Mesenteric fat pad (tissue), 1 donor: ENCODE data around the gene IL26. TPM values are rescaled to one million over a fixed set of nuclear protein-coding genes. Genes with fewer than 3 reads are reported as not detected.
"Not testable (repeated sequence)": the region's sequence is repeated elsewhere in the genome, so short reads cannot be mapped to it uniquely, and the experiment has no call there.

Experiments
- DNase-seq: peaks from one replicate; pipeline ENCODE4 v3.0.0-alpha.2; 2020; ENCODE audit warnings: low spot score
- total RNA-seq: library from RNA; stranded (reverse); fragmentation: NEBNext Ultra II Directional; extraction: Animal tissue kit (Norgen Biotek cat#: 25700); gene quantifications from one replicate; pipeline ENCODE4 v1.2.1, GENCODE V29; 2021
- donor health status: DM: yes; HTN: yes; CAD: no.

The IL26 gene
- total RNA-seq, 1 donor from 2014 or later = not detected

- DNase-seq = no peak
Measured at GRCh38 chr12:68240079-68240478, 14.5 kb upstream of the IL26 start.

DNA sequence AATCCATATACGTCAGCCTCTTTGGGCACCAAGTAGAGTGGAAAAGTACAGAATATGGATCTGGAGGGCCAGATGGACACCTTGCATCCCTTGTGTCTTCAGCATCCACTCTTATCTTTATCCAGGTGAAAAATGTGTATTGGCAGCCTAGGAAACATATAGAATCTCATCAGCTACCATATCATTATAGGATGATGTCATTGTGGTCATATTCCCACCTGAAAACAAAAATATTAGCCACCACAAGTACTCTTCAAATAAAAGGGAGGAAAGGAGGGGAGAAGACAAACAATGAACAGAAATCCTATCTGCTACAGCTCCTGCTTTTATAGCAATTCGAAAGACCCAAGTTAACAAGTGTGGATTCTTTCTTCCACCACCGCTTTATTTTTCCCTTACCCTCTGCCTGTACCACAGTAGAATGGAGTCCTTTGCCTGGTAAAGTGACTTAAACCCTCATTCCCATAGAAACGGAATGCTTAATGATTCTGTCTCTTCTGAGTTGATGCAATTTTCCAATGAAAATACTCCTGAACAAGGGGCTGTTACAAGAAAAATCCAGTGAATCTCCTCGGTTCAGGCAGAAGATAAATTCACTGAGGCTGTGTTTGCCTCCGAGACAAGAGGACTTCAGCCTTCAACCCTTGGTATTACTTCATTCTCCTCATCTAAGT is 13.8 kb upstream of the IL26 start:
- DNase-seq = no peak

- DNase-seq = no peak
Measured at GRCh38 chr12:68237619-68238018, 12.0 kb upstream of the IL26 start.

DNA sequence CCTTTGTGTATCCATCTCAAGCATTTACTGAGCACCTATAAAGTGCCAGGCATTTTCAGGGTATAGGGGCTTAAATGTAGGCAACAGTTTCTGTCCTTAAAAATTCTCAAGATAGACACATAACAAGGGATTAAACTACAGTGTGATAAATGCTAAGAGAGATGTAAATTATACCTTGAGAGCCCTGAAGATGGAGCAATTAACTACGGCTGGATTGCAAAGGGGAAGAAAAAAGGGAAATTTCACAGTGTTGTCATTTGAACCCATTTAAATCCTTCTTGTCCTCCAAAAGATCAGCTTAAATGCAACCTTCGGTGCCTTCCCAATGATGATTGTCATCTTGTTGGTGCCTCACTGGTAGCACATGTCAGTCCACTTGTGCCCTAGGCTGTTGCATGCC is 11.5 kb upstream of the IL26 start:
- no peak for DNase-seq

- no peak for DNase-seq
Measured at GRCh38 chr12:68236421-68237059, 10.9 kb upstream of the IL26 start.

DNA sequence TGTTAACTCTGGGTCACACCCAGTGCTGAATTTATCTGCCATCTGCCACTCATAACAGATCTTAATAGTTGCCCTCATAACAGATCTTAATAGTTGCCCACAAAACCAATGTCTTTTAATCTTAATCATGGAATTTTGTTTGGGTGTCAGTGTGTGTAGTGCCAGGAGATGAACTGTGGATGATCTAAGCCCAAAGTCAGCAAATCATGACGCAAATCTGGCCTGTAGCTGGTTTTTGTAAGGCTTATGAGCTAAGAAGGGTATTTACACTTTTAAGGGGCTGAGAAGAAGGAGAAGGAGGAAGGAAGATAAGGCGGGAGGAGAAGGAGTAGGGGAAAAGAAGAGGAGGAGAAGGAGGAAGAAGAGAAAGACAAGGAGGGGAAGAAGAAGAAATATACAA is 10.0 kb upstream of the IL26 start:
- DNase-seq = no peak

GRCh38 chr12:68234140-68234539 is 8.5 kb upstream of the IL26 start:
- DNase-seq = no peak

- no peak for DNase-seq
Measured at GRCh38 chr12:68233498-68233897, 7.9 kb upstream of the IL26 start.

DNA sequence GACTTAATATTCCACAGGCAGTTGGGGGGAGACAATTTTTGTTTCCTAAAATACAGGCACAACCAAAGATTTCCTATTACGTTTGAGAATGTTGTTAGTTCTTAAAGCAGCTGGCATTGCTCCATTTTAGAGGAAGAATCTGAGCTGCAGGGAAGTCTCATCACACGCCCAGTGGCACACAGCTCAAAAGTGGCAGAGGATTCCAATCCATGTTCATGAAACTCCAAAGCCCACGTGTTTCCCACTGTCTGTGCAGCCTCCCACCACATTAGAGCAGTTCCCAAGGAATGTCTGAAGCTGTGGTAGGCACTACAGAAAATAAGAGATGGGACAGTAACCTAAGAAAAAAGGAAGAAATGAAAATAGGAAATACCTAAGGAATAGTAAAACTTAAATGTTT is 6.1 kb upstream of the IL26 start:
- DNase-seq = no peak

- no peak for DNase-seq
Measured at GRCh38 chr12:68231229-68231628, 5.6 kb upstream of the IL26 start.

DNA sequence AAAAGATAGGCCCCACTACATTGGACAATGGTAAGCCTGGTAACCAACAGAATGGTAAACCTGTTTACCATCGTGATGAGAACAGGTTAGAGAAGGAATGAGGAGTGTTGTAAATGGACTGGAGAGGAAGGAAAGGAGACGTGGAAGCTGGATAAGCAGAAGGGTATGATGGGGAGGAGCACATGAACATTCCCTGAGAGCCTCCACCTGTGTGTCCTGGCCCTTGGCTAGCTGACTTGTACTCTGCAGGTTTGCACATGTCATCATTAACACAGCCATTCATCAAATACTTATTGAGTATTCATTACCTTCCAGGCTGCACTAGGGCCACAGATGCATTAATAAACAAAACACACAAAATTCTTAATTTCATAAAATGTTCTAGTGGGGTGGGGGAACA is 4.3 kb upstream of the IL26 start:
- no peak for DNase-seq

GRCh38 chr12:68227356-68227755 is 1.7 kb upstream of the IL26 start:
- DNase-seq = no peak

DNA sequence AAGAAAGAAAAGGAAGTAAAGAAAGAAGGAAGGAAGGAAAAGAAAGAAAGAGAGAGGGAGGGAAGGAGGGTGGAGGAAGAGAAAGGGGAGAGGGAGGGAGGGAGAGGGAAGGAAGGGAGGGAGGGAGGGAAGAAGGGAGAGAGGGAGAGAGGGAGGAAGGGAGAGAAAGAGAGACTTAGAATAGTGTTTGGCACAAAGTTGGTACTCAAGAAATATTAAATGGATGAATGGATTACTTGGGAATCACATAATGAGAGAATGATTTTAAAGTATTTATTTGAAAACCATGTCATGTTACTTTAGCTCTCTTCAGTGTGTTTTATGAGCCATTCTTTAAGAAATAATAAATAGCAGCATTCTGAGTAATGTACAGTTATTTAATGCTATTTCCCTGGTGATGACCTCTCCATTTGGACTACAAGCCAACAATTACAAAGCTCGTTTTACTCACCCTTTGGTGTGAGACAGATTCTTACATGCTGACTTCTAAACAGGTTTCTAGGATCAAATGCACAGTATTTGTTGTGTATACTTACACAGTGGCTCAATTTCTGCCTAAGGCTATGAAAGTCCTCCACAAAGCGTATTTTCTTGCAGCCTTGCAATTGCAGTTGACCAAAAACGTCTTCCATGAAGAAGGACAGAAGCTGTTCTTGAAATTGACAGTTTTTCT is 861 bp downstream of the IL26 start:
- DNase-seq = no peak

- no peak for DNase-seq
Measured at GRCh38 chr12:68223067-68223747, 2.4 kb downstream of the IL26 start.

GRCh38 chr12:68222326-68222725 is 3.3 kb downstream of the IL26 start:
- no peak for DNase-seq

DNA sequence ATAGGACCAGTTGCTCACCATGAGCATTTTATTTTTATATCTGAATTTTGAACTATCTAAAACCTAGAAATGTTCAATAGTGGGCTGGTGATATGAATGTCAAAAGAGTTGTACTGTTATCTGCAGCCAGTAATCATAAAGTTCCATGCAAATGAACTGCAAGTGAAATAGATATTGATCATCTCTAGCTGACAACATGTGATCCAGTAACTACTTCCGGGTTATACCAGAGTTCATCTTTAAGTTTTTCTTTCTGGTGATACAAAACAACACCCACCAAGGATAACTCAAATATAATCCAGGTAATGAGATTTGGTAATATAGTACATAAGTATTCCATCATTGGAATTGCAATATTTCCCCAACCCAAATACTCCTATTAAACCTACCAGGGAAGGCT is 4.1 kb downstream of the IL26 start:
- DNase-seq = no peak

- no peak for DNase-seq
Measured at GRCh38 chr12:68210875-68211274, 14.7 kb downstream of the IL26 start.

DNA sequence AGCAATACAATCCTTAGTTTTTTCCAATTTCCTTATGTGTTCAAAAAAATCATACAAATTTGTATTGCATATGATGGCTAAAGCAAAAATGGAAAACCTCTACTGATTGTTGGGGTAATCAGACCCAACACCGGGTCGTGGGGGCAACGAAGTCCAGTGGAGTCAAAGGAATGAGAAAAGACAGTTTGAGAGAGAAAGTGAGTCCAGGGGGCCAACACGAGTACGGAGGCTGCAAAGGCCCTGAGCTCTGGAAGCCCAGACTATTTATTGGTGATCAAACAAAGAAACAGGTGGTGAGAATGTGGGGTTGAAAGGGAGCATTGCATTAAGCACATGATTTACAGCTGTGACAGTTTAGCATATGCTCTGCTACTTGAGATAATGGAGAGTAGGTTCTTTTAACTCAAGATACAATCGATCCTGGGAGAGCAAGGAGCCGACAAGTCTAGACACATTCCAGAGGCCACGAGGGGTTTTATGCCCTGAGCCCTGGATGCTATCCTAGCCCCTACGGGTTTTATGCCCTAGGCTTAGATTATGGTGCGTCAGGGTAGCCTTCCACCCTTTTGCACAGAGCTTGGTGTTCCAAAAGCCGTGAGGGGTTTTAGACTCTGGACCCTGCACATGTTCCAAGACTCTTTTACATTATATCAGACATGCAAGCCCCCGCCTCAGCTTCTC is 16.4 kb downstream of the IL26 start:
- DNase-seq = not testable (repeated sequence)

- no peak for DNase-seq
Measured at GRCh38 chr12:68207276-68207675, 18.3 kb downstream of the IL26 start.

DNA sequence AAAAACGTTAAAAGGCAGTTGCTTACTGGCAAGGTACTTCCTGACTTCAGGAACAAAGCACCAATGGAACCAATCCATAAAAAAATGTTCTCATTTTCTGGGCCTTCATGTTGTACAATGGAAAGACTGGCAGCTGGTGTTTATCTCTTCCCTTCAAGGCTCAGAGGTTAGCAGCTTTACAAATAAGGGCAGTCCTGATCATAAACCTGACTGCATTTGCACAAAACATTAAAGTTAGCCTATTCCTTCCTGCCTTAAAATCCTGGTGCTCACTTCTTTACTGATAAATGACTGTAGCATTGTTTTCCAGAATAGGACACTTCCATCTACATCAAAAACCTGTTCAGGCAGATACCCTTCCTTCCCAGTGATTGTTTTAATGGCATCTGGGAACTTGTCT is 19.2 kb downstream of the IL26 start:
- no peak for DNase-seq

DNA sequence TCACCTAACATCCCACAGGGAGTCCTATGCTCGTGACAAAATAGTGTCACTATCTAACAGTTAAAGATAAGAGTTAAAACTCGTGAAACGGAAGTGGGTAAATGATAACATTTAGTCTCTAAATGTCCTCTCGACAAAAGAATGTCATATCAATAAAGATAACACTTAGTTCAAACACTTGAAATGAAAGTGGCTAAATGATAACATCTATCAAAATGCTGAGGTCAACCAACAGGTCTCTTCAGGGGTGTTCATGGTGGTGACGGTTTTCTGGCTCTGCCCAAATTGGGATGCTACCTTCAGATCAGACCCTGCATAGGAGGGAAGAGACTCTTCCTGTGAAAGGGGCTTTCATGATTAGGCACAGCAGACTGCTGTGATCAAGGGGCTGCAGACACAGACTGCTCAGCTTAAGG is 22.1 kb downstream of the IL26 start:
- DNase-seq = no peak

DNA sequence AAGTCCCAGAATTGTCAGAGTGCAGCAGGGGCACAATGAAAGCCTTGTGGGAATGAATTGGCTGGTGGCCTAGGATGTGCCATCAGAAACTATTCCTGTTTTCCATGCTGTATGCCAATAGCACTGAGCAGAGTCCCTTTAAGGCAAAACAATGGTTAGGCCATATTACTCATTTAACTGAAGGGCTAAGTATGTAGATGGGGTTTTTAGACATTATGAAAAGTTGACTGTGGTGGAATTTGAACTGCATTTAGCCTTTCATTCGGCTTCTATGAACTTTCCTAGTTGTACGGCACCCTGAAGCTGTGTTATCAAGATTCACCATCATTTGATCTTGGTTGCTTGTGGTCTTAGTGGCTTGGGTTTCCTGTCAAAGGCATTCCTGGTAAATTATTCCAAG is 24.8 kb downstream of the IL26 start:
- no peak for DNase-seq
